Body of pancreas (tissue), 4 donors: ENCODE results near the gene MTMR12. TPM values are rescaled to one million over a fixed set of nuclear protein-coding genes. Genes with fewer than 3 reads are reported as not detected.

Source experiments
- ATAC-seq: fragments of 150-250 bp; one replicate; pipeline ENCODE4 v1.9.1; 2016
- DNase-seq, 4 donors: peaks; one replicate each; pipeline ENCODE4 v3.0.0-alpha.2; 2019
- H3K27ac ChIP-seq, 4 donors: fragments of 200-600 bp; sonication (generic); 1 replicate in 3 of 4; 2 replicates in 1 of 4; pipeline versions ENCODE4 v1.5.1 to v1.6.1; 2016 to 2019; ENCODE audit warnings: mild to moderate bottlenecking in 1 of 4, mixed read lengths in 1 of 4, moderate library complexity in 1 of 4
- H3K27me3 ChIP-seq, 2 donors: fragments of 200-600 bp; sonication (generic); one replicate each; pipeline ENCODE4 v1.6.0; 2016; ENCODE audit warnings: mild to moderate bottlenecking in 1 of 2
- H3K36me3 ChIP-seq, 2 donors: fragments of 200-600 bp; sonication (generic); replicated peaks in 1 of 2; 2 replicates each; pipeline ENCODE4 v1.5.1; 2016; ENCODE audit warnings: low read depth in 2 of 2; ENCODE audit not compliant: insufficient read depth in 1 of 2
- H3K4me1 ChIP-seq: fragments of 200-600 bp; sonication (generic); one replicate; pipeline ENCODE4 v1.6.0; 2016
- H3K4me3 ChIP-seq, 2 donors: fragments of 200-600 bp; sonication (generic); 1 replicate in 1 of 2; 2 replicates in 1 of 2; pipeline ENCODE4 v1.5.1; 2016 to 2019
- H3K9me3 ChIP-seq, 3 donors: fragments of 200-600 bp; sonication (generic); 1 replicate in 2 of 3; 2 replicates in 1 of 3; pipeline ENCODE4 v1.5.1; 2016
- CTCF ChIP-seq, 7 experiments: fragments of 450-650 bp in 4 of 7; fragments of 200-600 bp in 3 of 7; sonication (generic) in 3 of 7; IDR thresholded peaks; one replicate each; pipeline ENCODE4 v1.5.1; 2016 to 2019; ENCODE audit warnings: antibody characterized with exemption in 7 of 7
- POLR2A ChIP-seq, 3 donors: fragments of 450-650 bp; IDR thresholded peaks; one replicate each; pipeline ENCODE4 v1.6.1; 2016; ENCODE audit warnings: antibody characterized with exemption in 3 of 3, mild to moderate bottlenecking in 2 of 3
- WGBS, 2 donors: methylation state at CpG; one replicate each; pipeline ENCODE4 v1.1.5; 2017; 5-methylcytosine and 5-hydroxymethylcytosine counted together
- intact Hi-C: fragments of 100-400 bp; cut with DNase I; formaldehyde crosslinking; loops from one replicate; pipeline ENCODE4 v1.15.1; 2023
- total RNA-seq, 2 donors: library from RNA; depleted of rRNA; stranded (reverse); fragments of >200 nt; gene quantifications; one replicate each; pipeline ENCODE4 v1.1.0, GENCODE V29; 2016

The MTMR12 gene
- total RNA-seq, 2 donors from 2014 or later, result 31.1 to 65.6 TPM

GRCh38 chr5:32251871-32252458, 60.8 kb downstream of the MTMR12 start:
- Histone ChIP-seq H3K27ac (peak overlapping the region in 1 of 4 donors; percentile 38), H3K4me1 (peaks cover 36% of the 10 kb centered on the region), H3K27me3 (no peaks in the 10 kb centered on the region), H3K4me3 (no peak overlapping the region), H3K9me3 (no peaks in the 10 kb centered on the region), H3K36me3 (peaks cover 0 to 17% of the 10 kb centered on the region in 2 donors)
- TF ChIP-seq CTCF (IDR thresholded peaks at IDR 0.05) (no peak), POLR2A (IDR thresholded peaks at IDR 0.05) (no peak)
- intact Hi-C loops, result no loop called here
- DNase-seq (no peak), ATAC-seq (no peak)
- WGBS, 2 donors, result 88 to 92% methylated on average over 8 of the region's 8 CpGs

- no peak overlapping the region for H3K4me3 ChIP-seq
- DNase-seq, result peak; percentile 72 to 88 (median 82)
- peak in 2 of 7 experiments; percentile 1 to 3 for TF ChIP-seq CTCF (IDR thresholded peaks at IDR 0.05)
- TF ChIP-seq POLR2A (IDR thresholded peaks at IDR 0.05), result no peak
- no peaks in the 10 kb centered on the region for H3K9me3 ChIP-seq
- H3K27me3 ChIP-seq, result no peaks in the 10 kb centered on the region
- peaks cover 0 to 25% of the 10 kb centered on the region in 2 donors for H3K36me3 ChIP-seq
- intact Hi-C loops, result no loop called here
- peak overlapping the region; percentile 42 to 75 (median 58) for H3K27ac ChIP-seq
- peak; percentile 97 for ATAC-seq
- H3K4me1 ChIP-seq, result peaks cover 19% of the 10 kb centered on the region
- 27 to 32% methylated on average over 2 of the region's 2 CpGs for WGBS, 2 donors
Measured at GRCh38 chr5:32249668-32250067, 63.1 kb downstream of the MTMR12 start.

- H3K27ac ChIP-seq, result no peak overlapping the region
- no peak for TF ChIP-seq POLR2A (IDR thresholded peaks at IDR 0.05)
- no peak for DNase-seq
- no peak for ATAC-seq
- H3K9me3 ChIP-seq, result no peaks in the 10 kb centered on the region
- H3K36me3 ChIP-seq, result peaks cover 0 to 43% of the 10 kb centered on the region in 2 donors
- WGBS, 2 donors, result 78 to 82% methylated on average over 1 of the region's 1 CpG
- H3K27me3 ChIP-seq, result no peaks in the 10 kb centered on the region
- H3K4me3 ChIP-seq, result no peak overlapping the region
- intact Hi-C loops, result no loop called here
- peaks cover 18% of the 10 kb centered on the region for H3K4me1 ChIP-seq
Measured at GRCh38 chr5:32245742-32246141, 67.0 kb downstream of the MTMR12 start.

- TF ChIP-seq POLR2A (IDR thresholded peaks at IDR 0.05) (no peak), CTCF (IDR thresholded peaks at IDR 0.05) (no peak)
- no peak for ATAC-seq
- Histone ChIP-seq H3K27ac (no peak overlapping the region), H3K4me3 (no peak overlapping the region), H3K36me3 (peaks cover 0 to 51% of the 10 kb centered on the region in 2 donors), H3K9me3 (no peaks in the 10 kb centered on the region), H3K27me3 (no peaks in the 10 kb centered on the region), H3K4me1 (peaks cover under 1% of the 10 kb centered on the region)
- 93 to 94% methylated on average over 6 of the region's 6 CpGs for whole genome bisulfite sequencing, 2 donors
- no peak for DNase-seq
- intact Hi-C loops, result no loop called here
Measured at GRCh38 chr5:32244017-32244416, 68.7 kb downstream of the MTMR12 start.

- intact Hi-C loops, result no loop called here
- peaks cover 0 to 40% of the 10 kb centered on the region in 2 donors for H3K36me3 ChIP-seq
- no peak for TF ChIP-seq POLR2A (IDR thresholded peaks at IDR 0.05)
- no peak for TF ChIP-seq CTCF (IDR thresholded peaks at IDR 0.05)
- no peaks in the 10 kb centered on the region for H3K27me3 ChIP-seq
- no peak for ATAC-seq
- 78 to 85% methylated on average over 7 of the region's 7 CpGs for WGBS, 2 donors
- no peak for DNase-seq
- no peaks in the 10 kb centered on the region for H3K9me3 ChIP-seq
- H3K4me1 ChIP-seq, result peaks cover 5% of the 10 kb centered on the region
- no peak overlapping the region for H3K27ac ChIP-seq
- no peak overlapping the region for H3K4me3 ChIP-seq
Measured at GRCh38 chr5:32241034-32241783, 71.5 kb downstream of the MTMR12 start.
